C1 segment of cervical spinal cord (tissue), 14 donors: Measurements from ENCODE around the gene NTM.
"Not testable (repeated sequence)": the region's sequence is repeated elsewhere in the genome, so short reads cannot be mapped to it uniquely, and the experiment has no call there.

Experiments
- DNase-seq, 14 donors: peaks; one replicate each; lab custom pipeline; 2025; lab: John Stamatoyannopoulos, UW

The NTM gene

DNA sequence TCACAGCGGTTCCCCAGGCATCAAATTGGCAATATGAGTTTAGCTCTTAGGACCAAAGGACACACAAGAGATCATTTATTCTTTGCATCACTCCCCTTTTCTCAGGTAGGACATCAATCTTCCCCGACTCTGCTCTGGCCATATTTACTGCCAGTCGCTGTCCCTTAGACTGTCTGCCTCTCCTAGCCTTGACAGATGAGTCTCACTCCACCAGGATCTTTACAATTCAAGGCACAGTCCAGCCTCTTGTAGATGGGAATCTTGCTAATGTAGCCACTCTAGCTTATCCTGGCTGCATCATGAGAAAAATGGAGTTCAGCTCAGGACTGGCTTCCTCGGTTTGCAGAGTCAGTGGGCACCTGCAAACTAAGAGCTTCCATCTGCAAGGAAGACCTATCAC, 915.2 kb downstream of the NTM start:
- no peak for DNase-seq

- DNase-seq: no peak
These were observed 915.7 kb downstream of the NTM start for GRCh38 chr11:132286106-132286505.

DNA sequence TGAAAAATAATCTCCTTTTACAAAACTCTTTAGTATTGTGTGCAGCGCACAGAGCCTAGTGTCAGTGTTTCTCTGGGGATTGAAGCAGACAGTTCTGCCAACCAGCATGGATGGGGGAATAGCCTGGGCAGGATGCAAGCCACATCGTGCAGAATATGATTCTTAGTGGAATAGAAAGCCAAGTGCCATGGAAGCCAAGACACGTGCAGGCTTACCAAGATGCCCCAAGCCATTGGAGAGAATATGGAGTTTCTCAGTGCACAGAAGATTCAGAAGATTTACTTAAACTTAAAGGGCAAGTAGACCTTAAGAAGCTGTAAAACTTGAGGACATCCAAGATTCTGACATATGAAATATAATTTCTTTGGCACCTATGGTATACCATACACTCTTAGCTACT, 917.6 kb downstream of the NTM start:
- DNase-seq: no peak

- no peak for DNase-seq
These were observed 919.3 kb downstream of the NTM start for GRCh38 chr11:132289590-132290256.

GRCh38 chr11:132293586-132293985, 923.2 kb downstream of the NTM start:
- no peak for DNase-seq

- DNase-seq: peak in 1 of 14 donors; percentile 62
These were observed 926.7 kb downstream of the NTM start for GRCh38 chr11:132296946-132297610.

- DNase-seq: no peak
These were observed 927.9 kb downstream of the NTM start for GRCh38 chr11:132298357-132298756.

DNA sequence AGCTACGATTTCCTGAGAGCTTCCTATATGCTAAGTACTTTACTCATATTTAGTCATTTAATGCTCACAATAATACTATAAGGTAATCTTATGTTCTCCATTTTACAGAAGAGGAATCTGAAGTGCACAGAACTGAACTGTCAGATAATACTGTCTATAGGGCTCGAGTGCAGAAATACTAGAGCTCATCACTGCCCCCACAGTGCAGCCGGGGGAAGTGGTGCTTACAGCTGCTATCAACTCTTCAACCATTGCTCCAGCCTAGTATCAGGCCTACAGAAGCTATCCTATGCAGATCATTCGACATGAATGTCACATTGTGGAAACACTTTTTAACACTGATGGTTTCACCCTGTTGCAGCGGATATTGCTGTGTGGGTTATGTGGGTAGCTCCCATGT, 929.9 kb downstream of the NTM start:
- DNase-seq: no peak

- no peak for DNase-seq
These were observed 931.0 kb downstream of the NTM start for GRCh38 chr11:132301465-132301864.

GRCh38 chr11:132301900-132302299, 931.5 kb downstream of the NTM start:
- no peak for DNase-seq

DNA sequence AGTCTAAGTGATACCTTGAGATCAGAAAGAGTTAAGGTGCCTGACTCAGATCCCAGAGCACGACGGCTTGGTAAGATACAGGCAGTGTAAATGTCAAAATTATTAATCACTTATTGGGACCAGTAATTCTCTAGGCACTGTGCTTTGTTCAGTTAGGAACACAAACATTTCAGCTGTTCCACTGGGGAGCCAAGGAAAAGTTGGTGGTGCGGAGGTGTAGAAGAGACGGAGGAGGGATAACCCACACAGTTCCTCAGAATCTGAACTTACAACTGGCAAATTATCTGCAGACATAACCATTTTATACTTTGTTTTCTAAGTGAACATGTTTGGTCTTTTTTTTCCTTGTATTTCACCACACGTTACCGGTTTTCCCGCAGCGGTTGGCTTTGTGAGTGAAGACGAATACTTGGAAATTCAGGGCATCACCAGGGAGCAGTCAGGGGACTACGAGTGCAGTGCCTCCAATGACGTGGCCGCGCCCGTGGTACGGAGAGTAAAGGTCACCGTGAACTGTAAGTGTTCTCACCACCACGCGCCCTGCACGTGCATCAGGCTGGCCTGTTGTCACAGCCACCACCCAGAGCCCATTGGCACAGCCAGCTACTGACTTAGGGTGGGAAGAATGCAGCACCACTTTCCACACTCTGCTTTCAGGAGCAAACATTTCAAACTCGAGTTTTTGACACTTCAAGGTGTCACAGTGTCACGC, 937.0 kb downstream of the NTM start:
- no peak for DNase-seq

DNA sequence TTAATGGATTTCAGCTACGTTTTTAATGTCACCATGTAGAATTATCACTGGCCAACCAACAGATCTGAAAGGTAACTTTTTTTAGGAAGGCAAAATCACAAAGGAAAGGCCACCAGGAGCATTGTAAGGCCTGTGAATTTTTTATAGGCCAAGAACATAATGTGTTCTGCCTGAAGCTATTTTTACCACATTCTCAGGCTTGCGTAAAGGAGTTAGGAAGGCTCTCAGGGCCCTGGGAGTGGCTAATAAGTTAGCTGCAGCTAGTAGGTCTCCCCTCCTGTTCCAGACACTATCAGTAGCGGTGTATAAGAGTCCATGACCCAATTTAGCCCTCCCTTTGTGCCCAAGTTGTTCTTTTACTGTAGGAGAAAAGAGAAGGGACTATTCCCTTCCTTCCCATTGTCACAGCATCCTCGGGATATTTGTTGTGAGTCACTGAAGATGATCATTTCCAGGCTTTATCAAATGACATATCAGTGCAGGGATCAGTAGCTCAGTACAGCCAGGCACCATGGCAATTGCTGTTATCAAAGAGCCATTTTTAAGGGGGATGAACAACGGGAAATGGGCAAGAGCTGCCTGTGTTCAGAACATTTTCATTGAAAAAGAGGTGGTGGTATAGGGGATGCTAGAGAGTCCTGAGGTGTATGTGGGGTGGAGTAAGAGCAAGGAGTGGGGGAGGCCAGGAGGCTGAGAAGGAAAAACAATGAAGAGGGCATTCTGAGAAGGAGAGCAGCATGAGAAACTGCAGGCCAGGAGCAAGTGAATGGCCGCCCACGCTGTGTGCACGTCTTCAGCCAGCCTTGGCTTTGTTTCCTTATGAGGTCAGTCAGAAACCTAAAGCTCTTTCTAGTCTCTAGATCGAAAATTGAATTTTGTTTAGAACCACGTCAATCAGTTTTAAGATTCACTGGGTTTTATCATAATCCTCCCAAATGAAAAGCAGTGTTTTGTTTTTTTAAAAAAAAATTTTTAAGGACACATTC, 940.3 kb downstream of the NTM start:
- DNase-seq: peak in 1 of 14 donors; percentile 42

DNA sequence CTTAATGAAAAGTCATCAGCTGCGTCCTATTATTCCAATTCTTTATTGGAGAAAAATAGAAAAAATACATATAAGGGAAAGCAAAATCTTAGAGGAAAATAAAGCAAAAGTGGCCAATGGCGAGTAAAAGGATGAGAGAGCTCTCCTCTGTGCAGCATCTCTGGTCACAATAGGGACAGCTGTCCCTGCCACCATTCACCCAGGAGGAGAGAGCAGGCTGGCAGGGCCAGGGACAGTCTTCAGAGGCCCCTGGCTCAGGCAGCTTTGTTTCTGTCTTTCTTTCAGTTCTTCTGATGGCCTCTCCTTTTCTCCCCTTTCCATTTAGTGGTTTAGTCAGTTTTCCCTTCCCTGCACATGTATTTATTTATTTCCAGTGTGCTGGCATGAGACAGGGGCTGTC, 941.3 kb downstream of the NTM start:
- DNase-seq: peak in 3 of 14 donors; percentile 7 to 37 (median 36)

- no peak for DNase-seq
These were observed 941.7 kb downstream of the NTM start for GRCh38 chr11:132312161-132312560.

GRCh38 chr11:132312701-132313111, 942.3 kb downstream of the NTM start:
- DNase-seq: peak in 8 of 14 donors; percentile 7 to 47 (median 28)

DNA sequence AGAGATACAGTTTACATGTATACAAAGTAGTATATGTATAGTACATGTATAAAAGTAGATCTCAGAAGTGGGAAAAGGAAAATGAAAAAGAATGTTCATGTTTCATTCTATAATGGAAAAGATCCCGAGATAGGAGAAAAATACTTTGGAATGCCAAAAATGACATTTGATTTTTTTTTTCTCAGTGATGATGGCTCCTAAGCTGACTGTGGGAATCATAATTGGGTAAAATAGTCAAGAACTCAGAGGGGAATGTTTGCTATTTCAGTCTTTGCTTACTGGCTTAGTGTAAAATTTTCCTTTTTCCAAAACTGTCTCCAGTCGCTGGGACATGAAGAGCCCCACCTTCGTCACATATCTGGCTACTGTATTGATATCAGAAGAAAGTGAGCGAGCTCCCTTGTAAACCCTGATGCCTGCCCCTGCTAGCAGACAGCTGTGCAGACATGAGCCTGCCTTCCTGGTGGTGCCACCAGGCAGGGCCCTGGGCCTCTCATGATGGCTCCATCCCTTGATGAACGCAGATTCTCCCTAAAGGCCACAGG, 944.6 kb downstream of the NTM start:
- no peak for DNase-seq

DNA sequence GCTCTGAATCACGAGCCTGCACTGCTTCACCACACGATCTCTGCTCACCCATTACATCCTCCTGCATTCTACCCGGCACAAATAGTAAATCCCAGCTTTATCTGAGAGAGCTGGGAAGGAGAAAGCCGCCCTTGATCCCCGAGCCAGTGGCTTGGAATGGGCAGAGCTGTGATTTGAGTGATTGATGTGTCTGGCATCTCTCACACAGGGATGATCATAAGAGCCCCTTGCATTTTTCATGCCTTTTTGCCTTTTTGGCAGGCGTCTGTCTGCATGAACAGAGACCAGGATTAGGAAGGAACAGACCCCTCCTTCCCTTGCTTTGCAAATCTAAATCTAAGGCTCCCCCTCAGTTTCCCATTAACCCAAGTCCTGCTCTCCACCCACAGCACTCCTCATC, 945.3 kb downstream of the NTM start:
- DNase-seq: no peak

DNA sequence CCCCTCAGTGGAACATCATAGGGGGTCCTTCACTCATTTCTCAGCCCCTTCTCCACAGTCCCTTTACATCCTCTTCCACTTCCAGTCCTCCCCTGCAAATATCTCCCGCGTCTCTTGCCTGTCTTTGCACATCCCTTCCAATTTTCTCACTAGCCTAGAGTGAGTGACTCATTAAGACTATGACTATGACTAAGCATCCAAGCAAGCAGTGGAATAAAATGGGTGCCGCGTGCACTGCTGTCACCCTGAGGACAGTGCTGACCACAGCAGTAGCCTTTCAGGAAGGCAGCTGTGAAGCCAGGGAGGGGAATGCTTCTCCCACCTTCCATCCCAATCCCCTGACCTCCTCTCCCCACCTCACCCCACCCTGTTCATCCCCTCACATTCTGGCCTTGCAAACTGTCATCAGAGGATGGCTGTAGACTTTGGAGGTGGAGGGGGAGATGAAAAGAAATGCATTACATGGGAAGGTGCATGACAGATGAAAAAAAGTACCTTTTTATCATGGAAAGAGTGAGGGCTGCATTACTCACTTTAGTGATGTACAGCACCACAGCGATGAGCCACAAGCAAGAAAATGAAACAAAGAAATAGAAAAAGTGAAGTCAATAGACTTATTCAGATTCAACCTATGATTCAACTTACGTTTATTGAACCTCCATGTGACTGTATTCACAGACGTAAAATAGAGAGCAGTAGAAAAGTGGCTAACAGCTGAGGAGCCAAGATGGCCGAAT, 948.2 kb downstream of the NTM start:
- no peak for DNase-seq

DNA sequence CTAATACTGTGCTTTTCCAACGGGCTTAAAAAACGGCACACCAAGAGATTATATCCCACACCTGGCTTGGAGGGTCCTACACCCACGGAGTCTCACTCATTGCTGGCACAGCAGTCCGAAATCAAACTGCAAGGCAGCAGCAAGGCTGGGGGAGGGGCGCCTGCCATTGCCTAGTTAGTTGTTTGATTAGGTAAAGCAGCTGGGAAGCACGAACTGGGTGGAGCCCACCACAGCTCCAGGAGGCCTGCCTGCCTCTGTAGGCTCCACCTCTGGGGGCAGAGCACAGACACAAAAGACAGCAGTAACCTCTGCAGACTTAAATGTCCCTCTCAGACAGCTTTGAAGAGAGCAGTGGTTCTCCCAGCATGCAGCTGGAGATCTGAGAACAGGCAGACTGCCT, 949.0 kb downstream of the NTM start:
- not testable (repeated sequence) for DNase-seq

- DNase-seq: no peak
These were observed 960.1 kb downstream of the NTM start for GRCh38 chr11:132330515-132330914.

DNA sequence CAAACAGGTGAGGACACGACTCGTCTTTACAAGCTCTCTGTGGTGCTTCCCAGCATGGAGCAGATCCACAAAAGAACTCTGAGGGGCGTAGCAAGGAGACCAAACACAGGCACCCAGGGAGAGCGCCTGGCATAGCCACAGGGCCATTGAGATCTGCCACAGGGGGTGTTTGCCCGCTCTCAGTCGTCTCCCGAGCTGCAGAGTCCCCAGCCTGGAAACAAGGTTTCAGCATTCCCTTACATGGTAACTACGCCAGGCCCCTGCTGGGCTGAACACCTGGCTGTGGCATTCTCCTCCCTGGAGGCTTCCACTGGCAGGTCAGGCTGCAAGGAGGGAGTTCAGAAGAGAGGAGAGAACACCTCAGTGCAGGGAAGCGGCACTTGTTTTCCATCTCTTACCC, 962.1 kb downstream of the NTM start:
- no peak for DNase-seq
